ENCODE results near the gene BABAM2.

BABAM2 gene

DNA sequence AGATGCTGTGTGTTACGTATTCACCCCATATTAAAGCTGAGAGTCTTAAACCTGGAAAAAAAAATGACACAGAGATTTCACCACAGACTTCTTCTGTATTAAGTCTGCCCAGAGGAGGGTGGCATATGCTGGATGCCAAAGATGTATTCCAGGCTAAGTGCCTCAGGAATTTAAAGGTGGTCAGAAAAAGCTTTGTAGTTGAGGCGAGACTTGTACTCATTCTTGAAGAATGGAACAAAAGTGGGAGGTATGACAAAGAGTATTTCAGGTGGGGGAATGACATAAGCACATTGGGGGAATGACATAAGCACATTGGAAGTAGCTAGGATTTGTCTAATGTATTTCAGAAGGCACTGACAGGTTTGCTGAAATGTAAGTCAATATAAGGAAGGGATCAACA is 98.6 kb downstream of the BABAM2 start:
- TF ChIP-seq, protein P1, sequence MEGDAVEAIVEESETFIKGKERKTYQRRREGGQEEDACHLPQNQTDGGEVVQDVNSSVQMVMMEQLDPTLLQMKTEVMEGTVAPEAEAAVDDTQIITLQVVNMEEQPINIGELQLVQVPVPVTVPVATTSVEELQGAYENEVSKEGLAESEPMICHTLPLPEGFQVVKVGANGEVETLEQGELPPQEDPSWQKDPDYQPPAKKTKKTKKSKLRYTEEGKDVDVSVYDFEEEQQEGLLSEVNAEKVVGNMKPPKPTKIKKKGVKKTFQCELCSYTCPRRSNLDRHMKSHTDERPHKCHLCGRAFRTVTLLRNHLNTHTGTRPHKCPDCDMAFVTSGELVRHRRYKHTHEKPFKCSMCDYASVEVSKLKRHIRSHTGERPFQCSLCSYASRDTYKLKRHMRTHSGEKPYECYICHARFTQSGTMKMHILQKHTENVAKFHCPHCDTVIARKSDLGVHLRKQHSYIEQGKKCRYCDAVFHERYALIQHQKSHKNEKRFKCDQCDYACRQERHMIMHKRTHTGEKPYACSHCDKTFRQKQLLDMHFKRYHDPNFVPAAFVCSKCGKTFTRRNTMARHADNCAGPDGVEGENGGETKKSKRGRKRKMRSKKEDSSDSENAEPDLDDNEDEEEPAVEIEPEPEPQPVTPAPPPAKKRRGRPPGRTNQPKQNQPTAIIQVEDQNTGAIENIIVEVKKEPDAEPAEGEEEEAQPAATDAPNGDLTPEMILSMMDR (IDR thresholded peaks at IDR 0.05; ENCODE audit: borderline replicate concordance, extremely low read depth, low read length, poor library complexity, severe bottlenecking): no peak
- no peak for TF ChIP-seq EZH2 (IDR thresholded peaks at IDR 0.05; ENCODE audit: borderline replicate concordance, low read depth, low read length, severe bottlenecking)
- H3K36me3 ChIP-seq (ENCODE audit: insufficient read depth, low read length): no peaks in the 10 kb centered on the region
- DNase-seq (no peak), ATAC-seq (ENCODE audit: insufficient read depth, low read depth) (no peak)
- no peak overlapping the region for H2AFZ ChIP-seq (ENCODE audit: low read depth, low read length)
- H3K4me2 ChIP-seq (ENCODE audit: insufficient read depth, low read length): no peak overlapping the region
- no peaks in the 10 kb centered on the region for H3K27me3 ChIP-seq (ENCODE audit: insufficient read depth, low read length, poor library complexity)
- H3K4me3 ChIP-seq (ENCODE audit: low read depth in 1 of 2, low read length in 2 of 2): no peak overlapping the region
- peaks cover 10% of the 10 kb centered on the region for H3K4me1 ChIP-seq (ENCODE audit: insufficient read depth, low read length)
- H3K79me2 ChIP-seq (ENCODE audit: insufficient read depth, low read length): peaks cover 4% of the 10 kb centered on the region; the same call in 1 of the 2 replicates
- no peak overlapping the region for H3K27ac ChIP-seq (ENCODE audit: low read length)
- no peaks in the 10 kb centered on the region for H4K20me1 ChIP-seq (ENCODE audit: insufficient read depth, low read length)
- no peaks in the 10 kb centered on the region for H3K9me3 ChIP-seq (ENCODE audit: insufficient read depth, low read length, severe bottlenecking)
- no peak overlapping the region for H3K9ac ChIP-seq (ENCODE audit: low read depth, low read length)

DNA sequence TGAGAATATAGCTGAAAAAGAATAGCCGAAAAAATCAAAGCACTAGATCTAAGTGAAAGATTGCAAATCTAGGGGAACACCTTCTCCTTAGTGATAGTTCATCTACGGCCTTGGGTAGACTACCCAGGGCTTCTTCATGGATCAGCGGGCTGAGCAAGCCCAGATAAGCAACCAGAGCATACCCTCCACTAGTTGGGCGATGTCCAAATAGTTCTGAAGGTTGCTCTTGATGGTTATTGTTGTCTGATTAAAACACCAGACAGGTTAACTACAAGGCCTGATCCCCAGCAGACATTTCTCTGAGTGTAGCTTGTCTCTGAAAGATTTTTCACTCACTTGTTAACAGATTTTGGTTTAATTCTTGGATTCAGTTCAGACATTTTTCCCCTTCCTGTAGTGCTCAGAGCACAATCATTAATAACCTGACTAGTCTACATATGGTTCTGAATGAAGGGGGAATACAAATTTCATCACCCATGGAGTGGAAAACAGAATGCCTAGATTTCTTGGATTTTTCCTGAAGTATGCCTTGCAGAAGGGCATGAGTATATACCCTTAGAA is 99.6 kb downstream of the BABAM2 start:
- Histone ChIP-seq H3K9me3 (ENCODE audit: insufficient read depth, low read length, severe bottlenecking) (no peaks in the 10 kb centered on the region), H3K4me1 (ENCODE audit: insufficient read depth, low read length) (peaks cover 10% of the 10 kb centered on the region), H3K27ac (ENCODE audit: low read length) (no peak overlapping the region), H3K4me3 (ENCODE audit: low read depth in 1 of 2, low read length in 2 of 2) (no peak overlapping the region), H3K27me3 (ENCODE audit: insufficient read depth, low read length, poor library complexity) (no peaks in the 10 kb centered on the region), H3K36me3 (ENCODE audit: insufficient read depth, low read length) (no peaks in the 10 kb centered on the region), H3K9ac (ENCODE audit: low read depth, low read length) (no peak overlapping the region), H2AFZ (ENCODE audit: low read depth, low read length) (no peak overlapping the region), H3K4me2 (ENCODE audit: insufficient read depth, low read length) (no peak overlapping the region), H4K20me1 (ENCODE audit: insufficient read depth, low read length) (no peaks in the 10 kb centered on the region), H3K79me2 (ENCODE audit: insufficient read depth, low read length) (peaks cover 2% of the 10 kb centered on the region; the same call in 1 of the 2 replicates)
- DNase-seq (no peak), ATAC-seq (ENCODE audit: insufficient read depth, low read depth) (no peak)
- no peak for TF ChIP-seq EZH2 (IDR thresholded peaks at IDR 0.05; ENCODE audit: borderline replicate concordance, low read depth, low read length, severe bottlenecking)
- TF ChIP-seq, protein P1 (IDR thresholded peaks at IDR 0.05; ENCODE audit: borderline replicate concordance, extremely low read depth, low read length, poor library complexity, severe bottlenecking): no peak

DNA sequence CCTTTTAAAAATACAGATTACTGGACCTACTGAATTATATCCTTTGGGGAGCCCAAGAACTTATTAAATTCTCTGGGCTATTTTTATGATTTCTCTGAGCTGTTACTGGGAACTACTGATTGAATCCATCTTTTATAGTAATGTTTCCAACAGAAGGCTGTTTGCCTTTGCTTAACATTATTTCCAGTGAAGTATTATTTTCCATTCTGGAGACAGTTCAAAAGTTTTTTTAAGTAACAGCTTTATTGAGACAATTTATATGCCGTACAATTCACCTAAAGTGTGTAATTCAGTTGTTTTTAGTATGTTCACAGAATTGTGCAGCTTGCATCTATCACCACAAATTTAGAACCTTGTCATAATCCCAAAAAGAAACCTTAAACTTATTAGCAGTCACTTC is 100.6 kb downstream of the BABAM2 start:
- H3K9me3 ChIP-seq (ENCODE audit: insufficient read depth, low read length, severe bottlenecking): no peaks in the 10 kb centered on the region
- no peak overlapping the region for H3K9ac ChIP-seq (ENCODE audit: low read depth, low read length)
- H3K4me1 ChIP-seq (ENCODE audit: insufficient read depth, low read length): peaks cover 10% of the 10 kb centered on the region
- H4K20me1 ChIP-seq (ENCODE audit: insufficient read depth, low read length): no peaks in the 10 kb centered on the region
- no peak for DNase-seq
- H3K36me3 ChIP-seq (ENCODE audit: insufficient read depth, low read length): no peaks in the 10 kb centered on the region
- H3K79me2 ChIP-seq (ENCODE audit: insufficient read depth, low read length): peaks cover 2% of the 10 kb centered on the region; the same call in 1 of the 2 replicates
- no peak overlapping the region for H3K4me3 ChIP-seq (ENCODE audit: low read depth in 1 of 2, low read length in 2 of 2)
- no peak overlapping the region for H2AFZ ChIP-seq (ENCODE audit: low read depth, low read length)
- H3K27ac ChIP-seq (ENCODE audit: low read length): no peak overlapping the region
- H3K4me2 ChIP-seq (ENCODE audit: insufficient read depth, low read length): no peak overlapping the region
- TF ChIP-seq EZH2 (IDR thresholded peaks at IDR 0.05; ENCODE audit: borderline replicate concordance, low read depth, low read length, severe bottlenecking): no peak
- no peaks in the 10 kb centered on the region for H3K27me3 ChIP-seq (ENCODE audit: insufficient read depth, low read length, poor library complexity)
- ATAC-seq (ENCODE audit: insufficient read depth, low read depth): no peak

DNA sequence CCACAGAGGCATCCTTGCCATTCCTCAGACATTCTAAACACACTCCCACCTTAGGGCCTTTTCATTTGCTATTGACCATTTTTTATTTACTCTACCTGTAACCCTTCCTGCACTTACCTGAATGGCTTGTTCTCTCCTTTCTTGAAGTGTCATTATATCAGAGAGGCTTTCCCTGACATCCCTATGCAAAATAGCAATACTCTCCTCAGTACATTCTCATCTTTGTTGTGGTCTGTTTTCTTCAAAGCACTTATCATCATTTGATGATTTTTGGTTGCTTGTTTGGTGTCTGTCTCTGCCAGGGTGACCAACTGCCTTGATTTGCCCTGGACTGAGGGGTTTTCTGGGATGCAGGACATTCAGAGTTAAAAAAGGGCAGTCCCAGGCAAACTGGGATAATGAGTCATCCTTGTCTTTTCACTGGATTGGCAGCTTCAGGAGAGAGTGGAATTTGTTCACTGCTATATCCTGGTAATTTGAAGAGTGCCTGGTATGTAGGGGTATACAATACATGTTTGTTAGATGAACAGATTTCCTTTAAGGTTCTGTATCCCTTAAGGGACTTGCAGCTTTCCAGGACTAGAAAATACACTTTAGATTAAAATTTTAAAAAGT is 102.4 kb downstream of the BABAM2 start:
- Histone ChIP-seq H3K4me3 (ENCODE audit: low read depth in 1 of 2, low read length in 2 of 2) (no peak overlapping the region), H3K9me3 (ENCODE audit: insufficient read depth, low read length, severe bottlenecking) (no peaks in the 10 kb centered on the region), H3K36me3 (ENCODE audit: insufficient read depth, low read length) (no peaks in the 10 kb centered on the region), H3K79me2 (ENCODE audit: insufficient read depth, low read length) (no peaks in the 10 kb centered on the region), H3K27ac (ENCODE audit: low read length) (no peak overlapping the region), H3K4me1 (ENCODE audit: insufficient read depth, low read length) (peaks cover 10% of the 10 kb centered on the region), H3K9ac (ENCODE audit: low read depth, low read length) (no peak overlapping the region), H2AFZ (ENCODE audit: low read depth, low read length) (no peak overlapping the region), H4K20me1 (ENCODE audit: insufficient read depth, low read length) (no peaks in the 10 kb centered on the region), H3K4me2 (ENCODE audit: insufficient read depth, low read length) (no peak overlapping the region), H3K27me3 (ENCODE audit: insufficient read depth, low read length, poor library complexity) (no peaks in the 10 kb centered on the region)
- TF ChIP-seq, protein P1 (IDR thresholded peaks at IDR 0.05; ENCODE audit: borderline replicate concordance, extremely low read depth, low read length, poor library complexity, severe bottlenecking): no peak
- no peak for TF ChIP-seq EZH2 (IDR thresholded peaks at IDR 0.05; ENCODE audit: borderline replicate concordance, low read depth, low read length, severe bottlenecking)
- no peak for ATAC-seq (ENCODE audit: insufficient read depth, low read depth)
- no peak for DNase-seq

All from DND-41 (cell line).